Testis (tissue), 2 donors: ENCODE measurements around the gene DRGX.

Experiments
- CTCF ChIP-seq, 3 experiments: fragments of 450-650 bp in 2 of 3; fragments of 200-600 bp in 1 of 3; sonication (generic) in 1 of 3; IDR thresholded peaks; one replicate each; pipeline ENCODE4 v1.5.1; 2016 to 2019; ENCODE audit warnings: antibody characterized with exemption in 3 of 3, mild to moderate bottlenecking in 2 of 3, moderate library complexity in 1 of 3
- POLR2A ChIP-seq: fragments of 450-650 bp; IDR thresholded peaks from one replicate; pipeline ENCODE4 v1.6.1; 2017; ENCODE audit warnings: antibody characterized with exemption, mild to moderate bottlenecking, moderate library complexity

- TF ChIP-seq CTCF (IDR thresholded peaks at IDR 0.05) = no peak
- no peak for TF ChIP-seq POLR2A
These were observed 3.1 kb upstream of the DRGX start for GRCh38 chr10:49398986-49399385.
